H1 (cell line): Measurements from ENCODE around the gene PRDM4. TPM values are rescaled to one million over a fixed set of nuclear protein-coding genes. Genes with fewer than 3 reads are reported as not detected.
"Not testable (repeated sequence)": the region's sequence is repeated elsewhere in the genome, so short reads cannot be mapped to it uniquely, and the experiment has no call there.

Experiments used
- CTCF ChIA-PET: fragments of 300-600 bp; sonication (Branson Sonifier 250); formaldehyde crosslinking; loops from one replicate; lab custom pipeline; 2021; ENCODE audit not compliant: partially characterized antibody; lab: Charles Lee
- POLR2A ChIA-PET: fragments of 300-600 bp; sonication (Branson Sonifier 250); formaldehyde crosslinking; loops from one replicate; lab custom pipeline; 2021; ENCODE audit warnings: inconsistent platforms; ENCODE audit not compliant: partially characterized antibody; lab: Charles Lee
- DNase-seq, 2 experiments: peaks; one replicate each; pipeline versions ENCODE4 v3.0.0 to v3.0.0-alpha.2; 2010 to 2022; ENCODE audit warnings: low spot score in 2 of 2, low read depth in 1 of 2, mixed read lengths in 1 of 2
- FAIRE-seq: peaks from 2 replicates; lab custom pipeline; 2011; peaks lifted over from hg19 to GRCh38; lab: Jason Lieb, UNC
- H2AFZ ChIP-seq: 2 replicates; pipeline ENCODE4 v1.8.1; 2012; ENCODE audit warnings: low read length, inconsistent platforms
- H2AK5ac ChIP-seq: 2 replicates; pipeline ENCODE4 v1.6.1; 2013; ENCODE audit warnings: low read depth, low read length
- H2BK120ac ChIP-seq: replicated peaks from 2 replicates; pipeline ENCODE3; 2013; ENCODE audit warnings: low read depth, low read length, inconsistent platforms
- H2BK12ac ChIP-seq: 2 replicates; pipeline ENCODE4 v1.6.1; 2013; ENCODE audit warnings: low read depth, low read length
- H2BK15ac ChIP-seq: 2 replicates; pipeline ENCODE4 v1.6.1; 2013; ENCODE audit warnings: low read length
- H2BK20ac ChIP-seq: 2 replicates; pipeline ENCODE4 v1.6.1; 2013; ENCODE audit warnings: low read length
- H2BK5ac ChIP-seq: 2 replicates; pipeline ENCODE4 v1.6.1; 2013; ENCODE audit warnings: low read depth, low read length
- H3K14ac ChIP-seq: 2 replicates; pipeline ENCODE4 v1.6.1; 2013; ENCODE audit warnings: inconsistent platforms; ENCODE audit not compliant: insufficient read length
- H3K18ac ChIP-seq: 2 replicates; pipeline ENCODE4 v1.6.1; 2013; ENCODE audit warnings: low read length; ENCODE audit errors: extremely low read depth
- H3K23ac ChIP-seq: 2 replicates; pipeline ENCODE4 v1.6.1; 2013; ENCODE audit warnings: inconsistent platforms; ENCODE audit not compliant: insufficient read length
- H3K23me2 ChIP-seq: 2 replicates; pipeline ENCODE4 v1.6.1; 2013; ENCODE audit warnings: low read depth, low read length
- H3K27ac ChIP-seq: 2 replicates; pipeline ENCODE4 v1.6.1; 2011; ENCODE audit warnings: low read depth, low read length, inconsistent platforms
- H3K27me3 ChIP-seq, 4 experiments: replicated peaks in 1 of 4; 1 replicate in 1 of 4; 2 replicates in 3 of 4; pipeline versions ENCODE4 v1.6.1 to v1.8.1; 2011 to 2013; ENCODE audit warnings: low read length in 3 of 4, mild to moderate bottlenecking in 3 of 4, inconsistent platforms in 2 of 4, mixed read lengths in 2 of 4, moderate library complexity in 1 of 4; ENCODE audit not compliant: control insufficient read depth in 3 of 4, insufficient read depth in 3 of 4; ENCODE audit errors: extremely low read depth in 1 of 4
- H3K36me3 ChIP-seq, 4 experiments: 2 replicates each; pipeline versions ENCODE4 v1.6.1 to v1.8.1; 2011 to 2013; ENCODE audit warnings: mild to moderate bottlenecking in 4 of 4, low read length in 3 of 4, moderate library complexity in 2 of 4, control low read depth in 1 of 4, inconsistent platforms in 1 of 4; ENCODE audit not compliant: insufficient read depth in 4 of 4, control insufficient read depth in 2 of 4
- H3K4ac ChIP-seq: replicated peaks from 2 replicates; pipeline ENCODE3; 2013; ENCODE audit warnings: low read length, low read depth, mixed read lengths, inconsistent platforms; ENCODE audit not compliant: insufficient read length
- H3K4me1 ChIP-seq, 4 experiments: replicated peaks in 1 of 4; 1 replicate in 1 of 4; 2 replicates in 3 of 4; pipeline versions ENCODE4 v1.6.1 to v1.8.1; 2011 to 2013; ENCODE audit warnings: low read length in 3 of 4, inconsistent platforms in 2 of 4, mixed read lengths in 1 of 4; ENCODE audit not compliant: insufficient read depth in 4 of 4, control insufficient read depth in 3 of 4
- H3K4me2 ChIP-seq, 2 experiments: 2 replicates each; pipeline versions ENCODE4 v1.6.1 to v1.8.1; 2011 to 2013; ENCODE audit warnings: low read depth in 2 of 2, low read length in 2 of 2, control low read depth in 1 of 2, inconsistent platforms in 1 of 2, mild to moderate bottlenecking in 1 of 2; ENCODE audit not compliant: insufficient read depth in 1 of 2
- H3K4me3 ChIP-seq, 4 experiments: fragments of 200-600, 300-600 bp in 1 of 4; sonication (generic), shearing (Covaris generic), sonication (Bioruptor Twin) in 1 of 4; 2 replicates each; pipeline versions ENCODE4 v1.5.1 to v1.8.1; 2011 to 2016; ENCODE audit warnings: low read length in 4 of 4, low read depth in 3 of 4, control low read depth in 2 of 4, inconsistent platforms in 2 of 4, mild to moderate bottlenecking in 2 of 4, mixed read lengths in 1 of 4, moderate library complexity in 1 of 4; ENCODE audit not compliant: insufficient read depth in 2 of 4; ENCODE audit errors: extremely low read depth in 1 of 4
- H3K56ac ChIP-seq: replicated peaks from 2 replicates; pipeline ENCODE3; 2013; ENCODE audit warnings: low read depth, mild to moderate bottlenecking, mixed read lengths, low read length, inconsistent platforms; ENCODE audit not compliant: insufficient read length
- H3K79me1 ChIP-seq: 2 replicates; pipeline ENCODE4 v1.6.1; 2013; ENCODE audit warnings: low read depth, low read length, control low read depth
- H3K79me2 ChIP-seq, 2 experiments: 2 replicates each; pipeline versions ENCODE4 v1.6.1 to v1.8.1; 2012 to 2013; ENCODE audit warnings: low read length in 2 of 2, mild to moderate bottlenecking in 2 of 2, inconsistent platforms in 1 of 2; ENCODE audit not compliant: insufficient read depth in 2 of 2, control insufficient read depth in 1 of 2
- H3K9ac ChIP-seq, 4 experiments: replicated peaks in 1 of 4; 1 replicate in 1 of 4; 2 replicates in 3 of 4; pipeline versions ENCODE4 v1.6.1 to v1.8.1; 2011 to 2013; ENCODE audit warnings: low read depth in 3 of 4, low read length in 3 of 4, control low read depth in 2 of 4, mild to moderate bottlenecking in 2 of 4, moderate library complexity in 2 of 4, inconsistent platforms in 1 of 4; ENCODE audit errors: extremely low read depth in 1 of 4
- H3K9me3 ChIP-seq, 2 experiments: 2 replicates each; pipeline versions ENCODE4 v1.6.1 to v1.8.1; 2012 to 2013; ENCODE audit warnings: mild to moderate bottlenecking in 2 of 2, moderate library complexity in 2 of 2, control low read depth in 1 of 2, inconsistent platforms in 1 of 2, low read depth in 1 of 2, low read length in 1 of 2, mixed read lengths in 1 of 2; ENCODE audit not compliant: insufficient read depth in 2 of 2
- H4K20me1 ChIP-seq, 2 experiments: replicated peaks in 1 of 2; 2 replicates each; pipeline versions ENCODE3 to v1.8.1; 2011 to 2013; ENCODE audit warnings: inconsistent platforms in 2 of 2, low read length in 2 of 2, mild to moderate bottlenecking in 1 of 2; ENCODE audit not compliant: insufficient read depth in 2 of 2, control insufficient read depth in 1 of 2
- H4K5ac ChIP-seq: 2 replicates; pipeline ENCODE4 v1.6.1; 2013; ENCODE audit warnings: low read length, low read depth, mixed read lengths, inconsistent platforms; ENCODE audit not compliant: insufficient read length
- H4K8ac ChIP-seq: 2 replicates; pipeline ENCODE4 v1.8.0; 2013; ENCODE audit warnings: mild to moderate bottlenecking, moderate library complexity, low read length, inconsistent platforms; ENCODE audit not compliant: insufficient read depth; ENCODE audit errors: extremely low read depth
- H4K91ac ChIP-seq: replicated peaks from 2 replicates; pipeline ENCODE3; 2013; ENCODE audit warnings: low read length, mixed read lengths, inconsistent platforms; ENCODE audit not compliant: insufficient read length
- BACH1 ChIP-seq: IDR thresholded peaks from 2 replicates; pipeline ENCODE4 v1.6.1; 2012; ENCODE audit warnings: low read length, improper control_type of control experiment
- MAFK ChIP-seq: IDR thresholded peaks from 2 replicates; pipeline ENCODE4 v1.6.1; 2012; ENCODE audit warnings: low read depth, mild to moderate bottlenecking, improper control_type of control experiment, low read length
- WGBS, 2 experiments: shearing (Covaris generic) in 1 of 2; methylation state at CpG; one replicate each; pipeline versions ENCODE4 v1.1.6 to v1.1.7; 2013 to 2015; ENCODE audit warnings: low lambda C conversion rate in 2 of 2, mixed read lengths in 2 of 2, inconsistent platforms in 1 of 2, low coverage in 1 of 2, missing lambda C conversion rate in 1 of 2; ENCODE audit not compliant: insufficient replicate concordance in 2 of 2, insufficient coverage in 1 of 2, insufficient read length in 1 of 2; ENCODE audit errors: extremely low coverage in 1 of 2, missing lambda C conversion rate in 1 of 2; 5-methylcytosine and 5-hydroxymethylcytosine counted together
- polyA plus RNA-seq, 7 experiments: library from polyadenylated mRNA; depleted of rRNA in 3 of 7; stranded (reverse) in 5 of 7; unstranded in 2 of 7; fragments of >200 nt in 5 of 7; fragments of 200-250 nt in 2 of 7; gene quantifications; 1 replicate in 5 of 7; 2 replicates in 1 of 7; 4 replicates in 1 of 7; pipeline versions ENCODE4 v1.2.1 to v1.2.3, GENCODE V29; 2011 to 2013; ENCODE audit warnings: missing spikeins in 2 of 7, mixed read lengths in 2 of 7
- total RNA-seq: library from RNA; stranded (reverse); fragmentation: NEBNext Ultra II Directional; extraction: Animal tissue kit (Norgen Biotek cat#: 25700); gene quantifications from 2 replicates; pipeline ENCODE4 v1.2.1, GENCODE V29; 2021

PRDM4 gene
- total and polyA plus RNA-seq, 2 of the 8 experiments (the other 6 are each of a cell fraction or from before 2014, with no cell fraction given): 10.1 to 17.5 TPM

- H3K27me3 ChIP-seq, H3K4me2 ChIP-seq, H4K5ac ChIP-seq, H3K23ac ChIP-seq, H3K79me2 ChIP-seq, H2BK15ac ChIP-seq, H4K20me1 ChIP-seq, H2AK5ac ChIP-seq, H2BK5ac ChIP-seq, H4K8ac ChIP-seq, H3K9ac ChIP-seq, H3K79me1 ChIP-seq, H3K18ac ChIP-seq, H3K4ac ChIP-seq, H2BK12ac ChIP-seq, H3K56ac ChIP-seq, FAIRE-seq, H3K4me3 ChIP-seq, H3K23me2 ChIP-seq, POLR2A ChIA-PET, H3K27ac ChIP-seq, H2BK120ac ChIP-seq, H2BK20ac ChIP-seq, H2AFZ ChIP-seq, H4K91ac ChIP-seq, H3K4me1 ChIP-seq, H3K14ac ChIP-seq, H3K9me3 ChIP-seq, DNase-seq: not testable (repeated sequence)
- 89% methylated on average over 2 of the region's 2 CpGs; no CpG with 5 or more reads in 1 of the 2 experiments for WGBS, 2 experiments
- peaks cover 25 to 78% (median 67%) of the 10 kb centered on the region in 4 experiments for H3K36me3 ChIP-seq
- CTCF ChIA-PET: interaction anchor here (0.8 to 1.3 kb wide), 2 partner anchors 11 to 35 kb away, joined by 3 read pairs; no protein-coding TSS in a partner anchor
- TF ChIP-seq MAFK (0 out of 2 replicates have a peak, but pooled peaks have one; percentile 43), BACH1 (peak; percentile 72)
These were observed 65.2 kb downstream of the PRDM4 start for GRCh38 chr12:107695772-107696171.
